GM18499 (cell line): ENCODE data around the gene HDAC4.

Source experiments
- ATAC-seq: cut with Tn5 transposase; IDR thresholded peaks from one replicate; pipeline ENCODE4 v1.9.1; 2021; ENCODE audit warnings: moderate number of reproducible peaks; ENCODE audit not compliant: insufficient read depth, unreplicated experiment

The HDAC4 gene

DNA sequence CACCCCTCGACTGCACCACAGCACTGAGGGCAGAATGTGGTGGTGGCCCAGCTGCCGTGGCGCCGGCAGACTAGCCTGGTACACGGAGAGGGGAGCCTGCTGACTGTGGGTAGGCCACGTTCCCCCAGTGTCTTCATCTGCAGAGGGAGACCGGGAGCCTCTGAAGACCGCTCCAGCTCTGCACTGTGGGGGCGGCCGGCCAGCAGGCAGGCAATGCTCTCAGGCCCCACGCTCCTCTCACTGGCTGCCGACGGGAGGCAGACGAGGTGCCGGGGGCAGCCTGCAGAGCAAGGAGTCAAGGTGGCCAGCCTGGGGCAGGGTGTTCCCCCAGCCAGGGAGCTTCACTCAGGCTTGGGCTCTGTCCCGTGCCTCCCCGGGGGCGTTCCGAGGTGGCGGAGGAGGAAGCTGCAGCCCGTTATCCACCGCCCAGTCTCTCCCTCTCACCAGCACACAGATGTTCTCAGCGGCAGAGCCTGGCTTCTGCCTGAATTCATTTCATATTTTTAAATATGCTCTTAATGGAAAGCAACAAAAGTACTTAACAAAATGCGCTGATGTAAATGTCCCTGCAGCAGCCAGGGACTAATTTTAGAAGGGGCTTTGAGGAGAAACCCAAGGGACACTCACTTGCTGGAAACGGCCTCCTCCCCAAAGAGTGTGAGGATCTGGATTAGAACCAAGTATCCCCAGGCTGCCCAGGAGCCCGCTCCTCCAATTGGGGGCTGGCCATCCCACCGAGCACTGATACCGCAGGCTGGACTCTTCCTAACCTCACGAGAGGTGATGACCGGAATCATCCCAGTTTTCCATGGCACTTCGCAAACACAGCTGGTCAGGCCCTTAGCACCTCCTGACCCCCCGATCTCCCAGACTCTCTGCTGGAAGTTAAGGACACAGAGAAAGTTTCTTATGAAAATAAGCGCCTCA lies 87.8 kb downstream of the HDAC4 start:
- no peak for ATAC-seq

DNA sequence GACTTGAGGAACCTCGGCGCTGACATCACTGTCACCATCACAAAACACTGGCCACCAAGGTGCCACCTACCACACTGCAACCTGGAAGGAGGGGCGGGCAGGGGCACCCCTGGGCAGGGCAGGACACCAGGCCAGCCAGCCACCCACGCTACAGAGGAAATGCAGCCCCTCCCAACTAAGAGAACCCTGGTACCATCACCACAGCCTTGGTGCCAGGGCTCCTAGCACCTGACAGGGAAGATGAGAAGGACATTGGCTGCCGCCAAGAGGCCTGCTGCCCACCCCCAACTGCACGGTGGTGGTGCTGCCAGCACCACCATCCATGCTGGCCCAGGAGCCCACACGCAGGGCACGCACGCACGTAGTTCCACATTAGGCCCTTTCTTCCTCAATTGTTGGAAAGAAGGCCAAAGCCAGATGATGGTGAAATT lies 88.7 kb downstream of the HDAC4 start:
- ATAC-seq = no peak

DNA sequence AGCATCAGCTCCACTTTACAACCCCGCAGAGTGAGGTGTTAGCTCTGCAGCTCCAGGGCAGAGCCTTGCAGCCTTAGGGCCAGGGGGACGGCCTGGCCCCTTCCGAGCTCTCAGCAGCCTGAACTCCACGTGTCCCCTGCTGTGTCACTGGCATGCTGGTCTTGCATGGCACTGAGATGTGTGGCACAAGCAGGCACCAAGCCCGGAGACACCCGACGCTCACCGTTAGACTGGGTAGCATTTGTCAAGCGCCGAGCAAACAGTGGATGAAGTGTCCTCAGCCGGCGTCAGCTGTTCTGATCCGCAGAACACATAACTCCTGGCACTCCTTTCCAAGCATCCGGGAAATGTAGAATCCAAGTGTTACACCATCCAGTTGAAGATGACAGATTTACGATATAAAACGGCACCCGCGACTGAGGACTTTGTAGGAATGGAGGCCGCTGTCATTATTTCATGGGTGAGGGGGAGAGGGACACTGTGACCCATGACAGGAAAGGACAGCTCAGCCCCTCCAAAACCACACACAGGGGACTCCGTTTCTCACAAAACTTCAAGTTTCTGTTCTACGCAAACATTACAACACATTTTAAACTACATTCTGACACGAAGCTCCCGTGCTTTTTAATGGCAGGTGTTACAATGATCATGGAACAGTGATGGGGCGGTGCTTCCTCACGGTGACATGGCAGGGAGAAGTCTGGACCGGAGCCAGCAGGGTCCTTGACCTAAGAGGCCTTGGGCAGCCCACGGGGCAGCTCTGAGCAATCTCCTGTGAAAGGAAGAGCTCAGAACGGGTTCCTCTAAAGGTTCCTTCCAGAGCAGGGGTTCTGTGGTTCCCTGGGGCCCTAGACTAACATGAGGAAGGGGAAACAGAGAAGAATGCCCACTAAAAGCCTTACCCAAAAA lies 89.4 kb downstream of the HDAC4 start:
- no peak for ATAC-seq

GRCh38 chr2:239310401-239311061 lies 90.3 kb downstream of the HDAC4 start:
- no peak for ATAC-seq

GRCh38 chr2:239309398-239310245 lies 91.2 kb downstream of the HDAC4 start:
- no peak for ATAC-seq

DNA sequence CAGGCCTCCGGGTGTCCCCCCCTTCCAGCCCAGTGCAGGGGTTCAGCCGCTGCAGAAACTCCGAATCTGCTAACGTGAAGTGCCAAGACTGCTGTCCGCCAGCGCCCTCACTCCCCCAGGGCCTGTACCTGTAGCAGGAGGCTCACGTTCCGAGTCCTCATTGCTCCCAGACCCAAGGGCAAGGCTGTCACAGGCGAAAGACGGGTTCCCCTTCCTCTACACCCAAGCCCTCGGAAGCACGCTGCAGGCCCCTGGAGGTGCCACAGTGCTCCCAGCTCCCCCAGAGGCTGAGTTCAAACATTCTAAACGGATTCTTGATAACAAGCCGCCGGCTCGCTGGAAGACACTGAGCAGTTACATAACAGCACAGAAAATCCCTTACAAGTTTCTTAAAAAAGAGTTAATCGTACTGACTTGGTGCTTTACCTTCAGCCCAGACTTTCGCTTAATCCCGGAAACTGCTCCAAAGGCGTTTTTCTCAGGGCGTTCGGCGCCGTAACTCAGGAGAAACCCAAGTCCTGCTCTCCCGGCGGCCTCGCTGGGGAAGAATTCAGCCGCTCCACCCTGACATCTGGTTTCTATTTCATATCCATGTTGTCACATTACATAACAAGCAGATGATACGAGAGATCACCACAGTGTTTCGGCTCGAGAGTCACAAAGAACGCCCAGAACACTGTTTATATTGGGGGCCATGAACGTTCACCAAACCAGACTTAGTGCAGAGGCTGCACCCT lies 92.0 kb downstream of the HDAC4 start:
- no peak for ATAC-seq

DNA sequence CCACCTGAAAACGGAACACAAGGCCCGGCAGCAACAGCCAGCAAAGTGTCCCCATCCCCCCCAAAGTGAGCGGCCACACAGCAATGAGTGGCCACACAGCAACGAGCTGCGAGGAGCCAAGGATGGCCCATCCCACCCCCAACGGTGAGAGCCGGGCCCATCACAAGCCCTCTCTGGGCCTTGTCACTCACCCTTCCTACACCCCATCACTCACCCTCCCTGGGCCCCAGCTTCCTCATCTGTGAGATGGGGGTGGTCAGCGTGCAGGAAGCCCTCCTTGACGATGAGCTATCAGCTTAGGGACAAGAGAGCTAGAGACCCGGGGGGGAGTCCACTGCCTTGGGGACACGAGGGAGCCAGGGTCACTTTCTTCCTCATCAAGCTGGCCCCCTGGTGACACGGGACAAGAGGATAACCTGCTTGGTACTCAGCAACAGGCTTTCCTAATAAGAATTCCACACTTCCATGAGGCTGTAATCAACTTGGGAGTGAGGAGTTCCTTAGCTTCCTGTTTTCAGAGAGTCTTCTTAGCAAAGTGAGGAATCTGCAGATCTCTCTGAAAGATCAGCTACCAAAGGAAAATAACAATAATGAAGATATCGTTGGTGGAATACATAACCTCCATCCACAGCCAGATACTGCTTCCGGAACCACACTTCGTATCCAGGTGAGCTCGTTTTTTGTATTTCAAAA lies 92.8 kb downstream of the HDAC4 start:
- ATAC-seq = no peak

DNA sequence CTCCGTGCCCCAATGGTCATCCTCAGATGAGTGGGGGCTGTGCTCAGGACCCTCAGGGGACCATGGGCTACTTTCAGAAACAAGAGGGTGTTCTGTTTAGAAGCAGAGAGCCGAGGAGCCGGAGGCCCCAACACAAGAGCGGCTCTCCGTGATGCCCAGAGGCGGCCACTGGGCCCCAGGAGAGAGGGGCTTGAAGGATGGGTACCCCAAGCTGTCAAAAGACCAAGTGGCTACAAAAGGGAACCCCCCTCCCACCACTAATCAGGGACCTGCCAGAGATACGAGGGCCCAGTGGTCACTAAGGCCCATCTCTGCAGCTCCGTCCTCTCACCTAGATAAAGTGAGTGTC lies 93.6 kb downstream of the HDAC4 start:
- ATAC-seq = no peak

DNA sequence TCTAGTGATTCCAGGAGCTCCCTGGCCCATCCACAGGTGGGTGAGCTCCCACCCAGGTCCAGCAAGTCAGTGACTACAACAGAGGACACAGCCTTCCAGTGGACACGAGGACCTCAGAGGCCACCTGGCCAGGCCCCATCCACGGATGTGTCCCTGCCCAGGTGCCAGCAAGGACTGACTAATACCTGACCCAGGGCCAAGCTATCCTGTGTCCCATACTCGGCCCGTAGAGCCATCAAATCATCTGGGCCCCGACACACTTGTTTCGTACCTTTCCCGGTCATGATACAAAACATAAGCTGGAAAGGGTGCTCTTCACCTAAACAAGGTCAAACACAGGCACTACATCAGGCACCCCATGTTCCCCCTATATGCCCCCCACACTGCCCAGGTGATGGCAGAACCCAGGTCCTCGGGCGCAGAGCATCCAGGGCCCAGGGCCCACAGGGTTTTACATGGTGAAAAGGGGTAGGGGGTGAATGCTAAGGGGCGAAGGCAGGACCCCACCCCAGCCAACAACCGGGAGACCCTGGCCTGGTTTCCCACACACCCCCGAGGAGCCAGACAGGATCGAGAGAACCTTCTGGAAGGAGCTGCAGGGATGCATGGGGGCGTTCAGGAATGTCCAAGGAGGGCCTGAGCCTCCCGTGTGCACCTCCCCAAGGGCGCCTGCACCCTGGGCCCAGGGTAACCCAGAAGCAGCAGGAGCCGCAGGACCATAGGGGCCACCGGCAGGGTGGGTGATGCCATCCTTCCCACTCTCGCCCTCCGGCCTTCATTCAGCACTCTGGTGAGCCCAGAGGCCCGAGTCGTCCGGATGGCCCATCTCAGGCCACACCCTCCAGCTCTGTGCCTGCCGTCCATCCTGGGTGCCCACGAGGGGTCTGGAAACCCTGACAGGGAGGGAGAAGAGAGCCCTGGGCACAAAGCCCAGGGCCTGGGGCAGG lies 94.3 kb downstream of the HDAC4 start:
- ATAC-seq = no peak

GRCh38 chr2:239305771-239306170 lies 95.0 kb downstream of the HDAC4 start:
- ATAC-seq = no peak

DNA sequence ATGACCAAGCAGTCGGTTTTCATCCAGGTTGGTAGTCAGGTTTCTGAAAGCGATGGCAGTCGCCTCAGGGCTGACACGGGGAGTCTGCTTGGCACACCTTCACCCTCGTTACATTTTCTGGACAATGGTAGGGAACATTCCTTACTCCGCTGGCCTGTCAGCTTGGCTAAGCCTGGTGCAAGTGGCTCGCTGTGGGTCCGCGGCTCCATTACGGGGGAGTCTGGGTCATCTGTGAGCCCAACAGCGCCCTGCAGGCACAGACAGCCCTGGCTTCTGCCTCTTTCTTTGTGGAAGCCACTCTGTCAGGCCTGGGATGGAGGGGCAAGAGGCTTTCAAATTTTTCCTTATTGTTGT lies 95.6 kb downstream of the HDAC4 start:
- ATAC-seq = no peak

GRCh38 chr2:239304533-239305221 lies 96.1 kb downstream of the HDAC4 start:
- ATAC-seq = no peak

DNA sequence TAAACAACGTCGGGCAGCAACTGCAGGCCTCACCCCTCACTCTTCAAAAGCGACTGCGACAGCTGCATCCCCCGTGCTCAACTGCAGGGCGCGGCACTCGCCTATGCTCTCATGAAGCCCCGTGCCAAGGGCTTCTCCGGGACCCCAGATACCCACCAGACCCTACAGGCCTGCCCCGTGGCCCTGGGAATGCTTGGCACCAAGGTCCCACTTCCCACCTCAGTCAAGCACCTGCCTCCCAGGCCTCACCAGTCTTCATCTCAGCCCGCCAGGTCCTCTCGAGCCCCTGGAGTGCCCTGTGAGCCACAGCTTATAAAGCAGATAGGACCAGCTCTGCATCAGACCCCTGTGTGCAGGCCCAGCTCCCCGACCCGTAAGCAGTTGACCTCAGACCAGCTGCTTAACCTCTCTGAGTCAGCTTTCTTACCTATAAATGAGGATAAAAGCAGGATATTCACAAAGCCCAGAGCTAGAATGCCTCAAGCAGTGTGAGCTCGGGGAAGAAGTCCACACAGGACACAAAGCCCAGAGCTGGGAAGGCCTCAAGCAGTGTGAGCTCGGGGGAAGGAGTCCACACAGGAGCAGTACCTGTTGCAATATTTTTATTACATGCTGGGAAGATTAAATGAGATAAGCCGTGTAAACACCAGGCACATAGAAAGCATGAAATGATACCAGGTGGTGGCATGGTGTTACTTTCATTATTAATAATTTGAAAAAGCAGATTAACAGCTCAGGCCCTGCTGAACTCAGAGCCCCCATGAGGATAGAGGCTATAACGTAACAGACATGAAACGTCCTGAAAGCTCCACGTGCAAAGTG lies 96.9 kb downstream of the HDAC4 start:
- peak; percentile 58 for ATAC-seq

GRCh38 chr2:239302808-239303557 lies 97.8 kb downstream of the HDAC4 start:
- no peak for ATAC-seq

DNA sequence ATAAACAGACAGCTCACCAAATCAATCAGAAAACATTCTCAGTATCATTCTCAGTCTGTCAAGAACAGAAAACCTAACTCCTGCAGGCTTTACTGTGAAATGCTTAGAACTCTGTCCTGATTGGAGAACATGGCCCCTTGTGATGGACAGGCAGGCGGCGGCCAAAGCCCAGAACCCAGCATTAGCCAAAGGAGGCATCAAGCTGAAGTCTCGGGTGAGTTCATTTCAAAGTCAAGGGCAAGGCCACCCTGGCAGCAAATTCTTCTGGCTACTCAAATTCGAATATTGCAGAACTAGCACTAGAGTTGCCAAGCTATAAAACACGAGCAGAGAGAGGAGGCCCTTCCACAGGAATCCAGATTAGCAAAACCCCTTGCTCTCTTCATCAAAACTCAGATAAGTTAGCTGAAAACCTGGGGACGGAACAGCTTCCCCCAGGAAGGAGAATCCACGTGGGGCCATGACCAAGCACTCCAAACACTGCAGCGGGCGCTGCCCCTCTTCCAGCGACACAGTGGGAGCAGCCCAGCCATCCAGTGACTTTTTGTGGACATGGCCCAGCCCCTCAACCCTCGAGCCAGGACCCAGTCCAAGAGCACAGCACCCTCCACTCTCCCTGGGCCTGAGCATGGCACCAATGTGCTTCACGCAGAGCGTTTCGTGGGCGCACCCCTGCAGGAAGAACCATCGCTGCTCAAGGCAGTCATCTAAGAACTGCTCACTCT lies 98.6 kb downstream of the HDAC4 start:
- no peak for ATAC-seq
